ENCODE measurements around the gene CENPO. TPM values are rescaled to one million over a fixed set of nuclear protein-coding genes. Genes with fewer than 3 reads are reported as not detected.
A peak's percentile ranks its signal among the peaks of the same experiment; 100 is the strongest.

Gene CENPO
- polyA plus RNA-seq, 1 donor: 10.5 TPM

- Histone ChIP-seq H3K27me3 (ENCODE audit: control insufficient read depth, insufficient read depth, low read length) (no peaks in the 10 kb centered on the region), H3K4me1 (ENCODE audit: control insufficient read depth, insufficient read depth, low read length) (peaks cover 13% of the 10 kb centered on the region), H3K36me3 (ENCODE audit: control insufficient read depth, insufficient read depth, low read length) (no peaks in the 10 kb centered on the region), H3K4me3 (ENCODE audit: low read length) (no peak overlapping the region), H3K27ac (ENCODE audit: low read length) (peak overlapping the region; percentile 39), H3K9me3 (ENCODE audit: control insufficient read depth, low read depth, low read length) (peaks cover 13% of the 10 kb centered on the region)
- WGBS (ENCODE audit: insufficient coverage, low lambda C conversion rate): no CpG with 5 or more reads among the region's 7 CpGs
- peak in 1 of 2 donors; percentile 25 for DNase-seq
Observed at GRCh38 chr2:24850944-24851343, 57.7 kb downstream of the CENPO start.

- Histone ChIP-seq H3K4me1 (ENCODE audit: control insufficient read depth, insufficient read depth, low read length) (peaks cover 18% of the 10 kb centered on the region), H3K36me3 (ENCODE audit: control insufficient read depth, insufficient read depth, low read length) (no peaks in the 10 kb centered on the region), H3K4me3 (ENCODE audit: low read length) (no peak overlapping the region), H3K27me3 (ENCODE audit: control insufficient read depth, insufficient read depth, low read length) (no peaks in the 10 kb centered on the region), H3K27ac (ENCODE audit: low read length) (no peak overlapping the region), H3K9me3 (ENCODE audit: control insufficient read depth, low read depth, low read length) (peaks cover 13% of the 10 kb centered on the region)
- no peak for DNase-seq
- WGBS (ENCODE audit: insufficient coverage, low lambda C conversion rate): no CpG with 5 or more reads among the region's 13 CpGs
Observed at GRCh38 chr2:24852026-24852425, 58.8 kb downstream of the CENPO start.

- Histone ChIP-seq H3K4me1 (ENCODE audit: control insufficient read depth, insufficient read depth, low read length) (peaks cover 18% of the 10 kb centered on the region), H3K9me3 (ENCODE audit: control insufficient read depth, low read depth, low read length) (peaks cover 13% of the 10 kb centered on the region), H3K27me3 (ENCODE audit: control insufficient read depth, insufficient read depth, low read length) (no peaks in the 10 kb centered on the region), H3K4me3 (ENCODE audit: low read length) (no peak overlapping the region), H3K36me3 (ENCODE audit: control insufficient read depth, insufficient read depth, low read length) (no peaks in the 10 kb centered on the region), H3K27ac (ENCODE audit: low read length) (no peak overlapping the region)
- WGBS (ENCODE audit: insufficient coverage, low lambda C conversion rate): no CpG with 5 or more reads among the region's 23 CpGs
- DNase-seq: no peak
Observed at GRCh38 chr2:24852431-24853020, 59.3 kb downstream of the CENPO start.

GRCh38 chr2:24853046-24853445 lies 59.8 kb downstream of the CENPO start:
- no peak for DNase-seq
- Histone ChIP-seq H3K4me1 (ENCODE audit: control insufficient read depth, insufficient read depth, low read length) (peaks cover 18% of the 10 kb centered on the region), H3K27me3 (ENCODE audit: control insufficient read depth, insufficient read depth, low read length) (no peaks in the 10 kb centered on the region), H3K36me3 (ENCODE audit: control insufficient read depth, insufficient read depth, low read length) (no peaks in the 10 kb centered on the region), H3K4me3 (ENCODE audit: low read length) (no peak overlapping the region), H3K9me3 (ENCODE audit: control insufficient read depth, low read depth, low read length) (peaks cover 10% of the 10 kb centered on the region), H3K27ac (ENCODE audit: low read length) (no peak overlapping the region)
- 100% methylated on average over 4 of the region's 9 CpGs for whole genome bisulfite sequencing (ENCODE audit: insufficient coverage, low lambda C conversion rate)

- Histone ChIP-seq H3K27me3 (ENCODE audit: control insufficient read depth, insufficient read depth, low read length) (no peaks in the 10 kb centered on the region), H3K4me3 (ENCODE audit: low read length) (no peak overlapping the region), H3K36me3 (ENCODE audit: control insufficient read depth, insufficient read depth, low read length) (no peaks in the 10 kb centered on the region), H3K4me1 (ENCODE audit: control insufficient read depth, insufficient read depth, low read length) (peaks cover 18% of the 10 kb centered on the region), H3K9me3 (ENCODE audit: control insufficient read depth, low read depth, low read length) (peaks cover 4% of the 10 kb centered on the region), H3K27ac (ENCODE audit: low read length) (no peak overlapping the region)
- no CpG with 5 or more reads among the region's 3 CpGs for WGBS (ENCODE audit: insufficient coverage, low lambda C conversion rate)
- DNase-seq: no peak
Observed at GRCh38 chr2:24853996-24854395, 60.8 kb downstream of the CENPO start.

GRCh38 chr2:24855022-24855622 lies 61.9 kb downstream of the CENPO start:
- peaks cover 4% of the 10 kb centered on the region for H3K9me3 ChIP-seq (ENCODE audit: control insufficient read depth, low read depth, low read length)
- no peaks in the 10 kb centered on the region for H3K36me3 ChIP-seq (ENCODE audit: control insufficient read depth, insufficient read depth, low read length)
- WGBS (ENCODE audit: insufficient coverage, low lambda C conversion rate): 60% methylated on average over 1 of the region's 8 CpGs
- H3K27ac ChIP-seq (ENCODE audit: low read length): no peak overlapping the region
- peaks cover 18% of the 10 kb centered on the region for H3K4me1 ChIP-seq (ENCODE audit: control insufficient read depth, insufficient read depth, low read length)
- DNase-seq: no peak
- H3K4me3 ChIP-seq (ENCODE audit: low read length): no peak overlapping the region
- H3K27me3 ChIP-seq (ENCODE audit: control insufficient read depth, insufficient read depth, low read length): no peaks in the 10 kb centered on the region

GRCh38 chr2:24855726-24856125 lies 62.5 kb downstream of the CENPO start:
- Histone ChIP-seq H3K27me3 (ENCODE audit: control insufficient read depth, insufficient read depth, low read length) (no peaks in the 10 kb centered on the region), H3K4me1 (ENCODE audit: control insufficient read depth, insufficient read depth, low read length) (peaks cover 15% of the 10 kb centered on the region), H3K27ac (ENCODE audit: low read length) (peak overlapping the region; percentile 3), H3K9me3 (ENCODE audit: control insufficient read depth, low read depth, low read length) (peaks cover 4% of the 10 kb centered on the region), H3K4me3 (ENCODE audit: low read length) (no peak overlapping the region), H3K36me3 (ENCODE audit: control insufficient read depth, insufficient read depth, low read length) (no peaks in the 10 kb centered on the region)
- DNase-seq: peak; percentile 16 to 53
- WGBS (ENCODE audit: insufficient coverage, low lambda C conversion rate): no CpG with 5 or more reads among the region's 4 CpGs

- no peak for DNase-seq
- Histone ChIP-seq H3K27ac (ENCODE audit: low read length) (no peak overlapping the region), H3K4me1 (ENCODE audit: control insufficient read depth, insufficient read depth, low read length) (peaks cover 15% of the 10 kb centered on the region), H3K36me3 (ENCODE audit: control insufficient read depth, insufficient read depth, low read length) (no peaks in the 10 kb centered on the region), H3K27me3 (ENCODE audit: control insufficient read depth, insufficient read depth, low read length) (no peaks in the 10 kb centered on the region), H3K4me3 (ENCODE audit: low read length) (no peak overlapping the region), H3K9me3 (ENCODE audit: control insufficient read depth, low read depth, low read length) (peaks cover 4% of the 10 kb centered on the region)
- no CpG with 5 or more reads among the region's 5 CpGs for WGBS (ENCODE audit: insufficient coverage, low lambda C conversion rate)
Observed at GRCh38 chr2:24856791-24857211, 63.6 kb downstream of the CENPO start.

- peaks cover 15% of the 10 kb centered on the region for H3K4me1 ChIP-seq (ENCODE audit: control insufficient read depth, insufficient read depth, low read length)
- no peak for DNase-seq
- H3K36me3 ChIP-seq (ENCODE audit: control insufficient read depth, insufficient read depth, low read length): no peaks in the 10 kb centered on the region
- no peak overlapping the region for H3K27ac ChIP-seq (ENCODE audit: low read length)
- no peaks in the 10 kb centered on the region for H3K9me3 ChIP-seq (ENCODE audit: control insufficient read depth, low read depth, low read length)
- H3K27me3 ChIP-seq (ENCODE audit: control insufficient read depth, insufficient read depth, low read length): no peaks in the 10 kb centered on the region
- no peak overlapping the region for H3K4me3 ChIP-seq (ENCODE audit: low read length)
- WGBS (ENCODE audit: insufficient coverage, low lambda C conversion rate): no CpG with 5 or more reads among the region's 6 CpGs
Observed at GRCh38 chr2:24857746-24858145, 64.5 kb downstream of the CENPO start.

- no peaks in the 10 kb centered on the region for H3K36me3 ChIP-seq (ENCODE audit: control insufficient read depth, insufficient read depth, low read length)
- H3K4me3 ChIP-seq (ENCODE audit: low read length): no peak overlapping the region
- H3K9me3 ChIP-seq (ENCODE audit: control insufficient read depth, low read depth, low read length): no peaks in the 10 kb centered on the region
- peaks cover 15% of the 10 kb centered on the region for H3K4me1 ChIP-seq (ENCODE audit: control insufficient read depth, insufficient read depth, low read length)
- H3K27ac ChIP-seq (ENCODE audit: low read length): no peak overlapping the region
- WGBS (ENCODE audit: insufficient coverage, low lambda C conversion rate): 90% methylated on average over 2 of the region's 13 CpGs
- no peak for DNase-seq
- H3K27me3 ChIP-seq (ENCODE audit: control insufficient read depth, insufficient read depth, low read length): no peaks in the 10 kb centered on the region
Observed at GRCh38 chr2:24858996-24859395, 65.8 kb downstream of the CENPO start.

Data from large intestine (tissue), 3 donors.